Measurements from ENCODE around the gene SMOC2.

The SMOC2 gene

GRCh38 chr6:168448243-168448855 lies 7.4 kb downstream of the SMOC2 start:
- no peak for DNase-seq

- DNase-seq, result peak in 1 of 2 experiments; percentile 14
These were observed 9.9 kb downstream of the SMOC2 start for GRCh38 chr6:168450917-168451316.

- no peak for DNase-seq
These were observed 11.0 kb downstream of the SMOC2 start for GRCh38 chr6:168451805-168452517.

GRCh38 chr6:168452685-168453377 lies 11.8 kb downstream of the SMOC2 start:
- no peak for DNase-seq

- DNase-seq, result no peak
These were observed 15.0 kb downstream of the SMOC2 start for GRCh38 chr6:168455847-168456530.

- no peak for DNase-seq
These were observed 16.1 kb downstream of the SMOC2 start for GRCh38 chr6:168456907-168457652.

GRCh38 chr6:168457653-168457934 lies 16.6 kb downstream of the SMOC2 start:
- no peak for DNase-seq

- DNase-seq, result no peak
These were observed 17.1 kb downstream of the SMOC2 start for GRCh38 chr6:168458101-168458500.

GRCh38 chr6:168459572-168459971 lies 18.6 kb downstream of the SMOC2 start:
- DNase-seq, result no peak

- no peak for DNase-seq
These were observed 21.4 kb downstream of the SMOC2 start for GRCh38 chr6:168462289-168462853.

- no peak for DNase-seq
These were observed 23.6 kb downstream of the SMOC2 start for GRCh38 chr6:168464546-168464945.

GRCh38 chr6:168468045-168468444 lies 27.1 kb downstream of the SMOC2 start:
- no peak for DNase-seq

- DNase-seq, result no peak
These were observed 28.5 kb downstream of the SMOC2 start for GRCh38 chr6:168469521-168469920.

- DNase-seq, result no peak
These were observed 28.9 kb downstream of the SMOC2 start for GRCh38 chr6:168469926-168470325.

- DNase-seq, result no peak
These were observed 31.4 kb downstream of the SMOC2 start for GRCh38 chr6:168472363-168472762.

- no peak for DNase-seq
These were observed 32.2 kb downstream of the SMOC2 start for GRCh38 chr6:168473197-168473596.

- no peak for DNase-seq
These were observed 34.4 kb downstream of the SMOC2 start for GRCh38 chr6:168475188-168476013.

- DNase-seq, result no peak
These were observed 38.4 kb downstream of the SMOC2 start for GRCh38 chr6:168479421-168479820.

GRCh38 chr6:168480481-168480880 lies 39.5 kb downstream of the SMOC2 start:
- no peak for DNase-seq

GRCh38 chr6:168485818-168486217 lies 44.8 kb downstream of the SMOC2 start:
- no peak for DNase-seq

GRCh38 chr6:168490757-168491156 lies 49.8 kb downstream of the SMOC2 start:
- no peak for DNase-seq

- DNase-seq, result no peak
These were observed 53.0 kb downstream of the SMOC2 start for GRCh38 chr6:168493976-168494375.

Data from NCI-H187 (cell line).